Measurements from ENCODE around the gene CCNI2. TPM values are rescaled to one million over a fixed set of nuclear protein-coding genes. Genes with fewer than 3 reads are reported as not detected.

CCNI2 gene
- total and polyA plus RNA-seq, 11 donors: 0.11 to 0.50 (median 0.20) TPM; not detected in 8

DNA sequence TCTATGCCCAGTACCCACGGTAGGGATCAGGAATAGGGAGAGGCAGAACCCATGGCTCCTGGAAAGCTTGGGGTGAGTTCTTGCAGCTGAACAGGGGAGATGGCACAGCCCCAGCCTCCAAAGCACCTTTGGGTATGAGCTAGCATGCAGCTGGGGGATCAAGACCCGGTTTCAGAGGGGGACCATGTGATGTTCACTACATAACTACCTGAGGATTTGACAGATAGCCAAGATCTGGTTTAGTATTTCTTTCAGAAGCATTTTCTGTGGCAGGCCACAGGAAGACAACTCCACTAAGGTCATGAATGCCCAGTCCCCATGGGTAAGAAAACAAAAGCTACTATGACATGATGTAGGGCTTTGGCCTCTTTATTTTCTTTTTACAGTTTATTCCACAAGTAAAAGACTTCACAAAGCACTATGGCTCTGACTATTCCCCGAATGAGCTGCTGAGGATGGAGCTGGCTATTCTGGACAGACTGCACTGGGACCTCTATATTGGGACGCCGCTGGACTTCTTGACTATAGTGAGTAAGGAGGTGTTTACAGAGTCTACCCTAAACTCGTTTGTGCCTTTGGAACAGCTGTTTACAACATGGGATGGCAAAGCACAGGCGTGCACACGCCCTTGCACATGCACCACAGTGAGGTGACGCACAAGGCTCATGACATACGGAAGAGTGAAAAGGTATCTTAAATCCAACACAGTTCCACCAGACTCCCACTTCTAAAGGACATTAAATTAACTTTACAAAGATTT lies 3.4 kb downstream of the CCNI2 start:
- 77 to 90% (median 84%) methylated on average over 10 of the region's 10 CpGs for WGBS, 4 donors
- Histone ChIP-seq H3K36me3 (peaks cover 0 to 14% (median 0%) of the 10 kb centered on the region in 9 donors), H3K4me3 (no peak overlapping the region), H3K27me3 (peaks cover 0 to 29% (median 0%) of the 10 kb centered on the region in 9 donors), H3K4me1 (peaks cover 0 to 13% (median 9%) of the 10 kb centered on the region in 12 donors), H3K27ac (no peak overlapping the region), H3K9me3 (no peaks in the 10 kb centered on the region)
- ATAC-seq (no peak), DNase-seq (no peak)
- intact Hi-C loops (cut with DNase I): loop anchor here in 5 of 10 donors (5.0 to 10.0 kb wide), 4 partner anchors 64 to 74 kb away; partner anchors contain the start of gene SOWAHA (in 1 of the 5)
- TF ChIP-seq, protein P1, sequence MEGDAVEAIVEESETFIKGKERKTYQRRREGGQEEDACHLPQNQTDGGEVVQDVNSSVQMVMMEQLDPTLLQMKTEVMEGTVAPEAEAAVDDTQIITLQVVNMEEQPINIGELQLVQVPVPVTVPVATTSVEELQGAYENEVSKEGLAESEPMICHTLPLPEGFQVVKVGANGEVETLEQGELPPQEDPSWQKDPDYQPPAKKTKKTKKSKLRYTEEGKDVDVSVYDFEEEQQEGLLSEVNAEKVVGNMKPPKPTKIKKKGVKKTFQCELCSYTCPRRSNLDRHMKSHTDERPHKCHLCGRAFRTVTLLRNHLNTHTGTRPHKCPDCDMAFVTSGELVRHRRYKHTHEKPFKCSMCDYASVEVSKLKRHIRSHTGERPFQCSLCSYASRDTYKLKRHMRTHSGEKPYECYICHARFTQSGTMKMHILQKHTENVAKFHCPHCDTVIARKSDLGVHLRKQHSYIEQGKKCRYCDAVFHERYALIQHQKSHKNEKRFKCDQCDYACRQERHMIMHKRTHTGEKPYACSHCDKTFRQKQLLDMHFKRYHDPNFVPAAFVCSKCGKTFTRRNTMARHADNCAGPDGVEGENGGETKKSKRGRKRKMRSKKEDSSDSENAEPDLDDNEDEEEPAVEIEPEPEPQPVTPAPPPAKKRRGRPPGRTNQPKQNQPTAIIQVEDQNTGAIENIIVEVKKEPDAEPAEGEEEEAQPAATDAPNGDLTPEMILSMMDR (IDR thresholded peaks at IDR 0.05): no peak
- TF ChIP-seq POLR2A (IDR thresholded peaks at IDR 0.05): no peak

DNA sequence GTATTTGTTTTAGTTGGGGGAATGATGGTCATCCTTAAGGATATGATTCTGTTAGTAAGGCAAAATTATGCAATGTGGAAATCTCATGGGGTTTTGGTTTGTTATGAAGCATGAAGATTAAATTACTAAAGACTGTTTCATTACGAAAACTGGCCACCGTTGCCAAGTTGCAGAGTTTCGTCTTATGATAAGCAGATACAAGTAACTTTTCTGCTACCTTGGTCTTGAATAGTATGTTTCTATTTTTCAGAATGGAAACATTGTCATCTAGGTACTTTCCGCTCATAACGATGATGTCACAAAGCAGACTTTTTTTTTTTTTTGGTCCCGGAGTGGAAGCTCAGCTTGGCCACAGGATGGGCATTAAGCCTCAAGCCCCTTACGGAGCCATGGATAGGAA lies 4.2 kb downstream of the CCNI2 start:
- intact Hi-C loops (cut with DNase I): loop anchor here in 5 of 10 donors (5.0 to 10.0 kb wide), 4 partner anchors 63 to 73 kb away; partner anchors contain the start of gene SOWAHA (in 1 of the 5)
- DNase-seq: peak in 1 of 5 donors; percentile 61
- WGBS, 4 donors: 70 to 80% (median 75%) methylated on average over 7 of the region's 7 CpGs

DNA sequence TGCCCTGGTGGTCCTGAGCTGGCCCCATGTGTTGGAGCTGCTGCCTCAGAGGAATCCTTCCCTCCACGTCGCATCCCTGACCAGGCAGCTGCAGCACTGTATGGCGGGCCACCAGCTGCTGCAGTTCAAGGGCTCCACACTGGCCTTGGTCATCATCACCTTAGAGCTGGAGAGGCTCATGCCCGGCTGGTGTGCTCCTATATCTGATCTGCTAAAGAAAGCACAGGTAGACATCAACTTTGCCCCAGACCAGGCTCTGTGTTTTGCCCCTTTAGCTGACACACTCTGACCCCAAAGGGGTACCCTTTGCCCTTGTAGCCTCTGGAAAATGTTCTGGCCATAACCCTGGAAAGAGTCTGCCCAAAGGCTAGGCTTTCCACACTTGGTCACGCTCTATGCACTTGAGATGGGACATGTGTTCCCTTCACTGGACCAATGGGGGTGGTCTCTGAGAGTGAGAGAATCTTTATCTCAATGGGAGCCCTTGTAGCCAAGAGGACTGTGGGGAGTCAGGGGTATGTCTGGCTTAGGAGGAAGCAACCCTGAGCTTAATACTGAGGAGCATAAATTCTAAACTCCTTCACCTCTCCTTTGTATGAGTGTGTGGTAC lies 4.8 kb downstream of the CCNI2 start:
- 86 to 96% (median 94%) methylated on average over 4 to 5 of the region's 5 CpGs for WGBS, 4 donors
- peaks cover 0 to 14% (median 0%) of the 10 kb centered on the region in 9 donors for H3K27me3 ChIP-seq
- no peak overlapping the region for H3K27ac ChIP-seq
- intact Hi-C loops (cut with DNase I): loop anchor here in 6 of 10 donors (2.0 to 10.0 kb wide), 5 partner anchors 63 to 73 kb away; partner anchors contain the start of gene SOWAHA (in 1 of the 6)
- peaks cover 0 to 8% (median 4%) of the 10 kb centered on the region in 12 donors for H3K4me1 ChIP-seq
- peaks cover 0 to 24% (median 6%) of the 10 kb centered on the region in 9 donors for H3K36me3 ChIP-seq
- no peak for ATAC-seq
- H3K4me3 ChIP-seq: no peak overlapping the region
- no peaks in the 10 kb centered on the region for H3K9me3 ChIP-seq
- TF ChIP-seq, protein P1 (IDR thresholded peaks at IDR 0.05): no peak
- TF ChIP-seq POLR2A (IDR thresholded peaks at IDR 0.05): no peak
- no peak for DNase-seq

More for the DNA sequence above, 4.2 kb downstream of the CCNI2 start:
- H3K4me3 ChIP-seq: no peak overlapping the region
- peak in 1 of 4 donors; percentile 35 for ATAC-seq
- H3K36me3 ChIP-seq: peaks cover 0 to 17% (median under 1%) of the 10 kb centered on the region in 9 donors
- H3K4me1 ChIP-seq: peaks cover 0 to 13% (median 9%) of the 10 kb centered on the region in 12 donors
- no peak overlapping the region for H3K27ac ChIP-seq
- H3K9me3 ChIP-seq: no peaks in the 10 kb centered on the region
- H3K27me3 ChIP-seq: peaks cover 0 to 21% (median 0%) of the 10 kb centered on the region in 9 donors
- TF ChIP-seq POLR2A (IDR thresholded peaks at IDR 0.05): no peak
- TF ChIP-seq, protein P1 (IDR thresholded peaks at IDR 0.05): no peak
